GM19099 (cell line): Measurements from ENCODE around the gene ELAVL3.

Experiments used
- POLR2A ChIP-seq: IDR thresholded peaks from 3 replicates; pipeline ENCODE4 v1.6.1; 2011; ENCODE audit warnings: low read depth; ENCODE audit not compliant: insufficient read length; ENCODE audit errors: extremely low read depth

ELAVL3 gene

GRCh38 chr19:11496391-11497163 lies 15.7 kb upstream of the ELAVL3 start:
- no peak for TF ChIP-seq POLR2A

GRCh38 chr19:11495885-11496284 lies 15.0 kb upstream of the ELAVL3 start:
- no peak for TF ChIP-seq POLR2A

DNA sequence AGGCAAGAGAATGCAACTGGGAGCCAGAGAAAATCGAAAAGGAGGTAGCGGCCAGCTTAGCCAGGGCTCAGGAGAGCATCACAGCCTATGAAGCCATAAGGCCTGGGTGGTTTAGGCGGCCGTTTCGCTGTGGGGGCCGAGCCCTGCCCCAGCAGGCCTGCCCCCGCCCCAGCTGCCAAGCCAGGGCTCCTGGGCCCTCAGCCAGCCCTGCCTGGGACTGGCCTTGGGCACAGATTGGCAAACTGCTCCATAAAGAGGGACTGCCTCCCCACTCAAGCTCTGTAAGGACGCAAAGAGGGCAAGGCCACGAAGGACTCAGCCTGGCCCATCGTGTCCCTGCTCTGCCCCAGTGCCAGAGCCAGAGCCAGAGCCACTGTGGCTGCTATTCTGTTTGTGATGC lies 14.6 kb upstream of the ELAVL3 start:
- TF ChIP-seq POLR2A, result no peak

DNA sequence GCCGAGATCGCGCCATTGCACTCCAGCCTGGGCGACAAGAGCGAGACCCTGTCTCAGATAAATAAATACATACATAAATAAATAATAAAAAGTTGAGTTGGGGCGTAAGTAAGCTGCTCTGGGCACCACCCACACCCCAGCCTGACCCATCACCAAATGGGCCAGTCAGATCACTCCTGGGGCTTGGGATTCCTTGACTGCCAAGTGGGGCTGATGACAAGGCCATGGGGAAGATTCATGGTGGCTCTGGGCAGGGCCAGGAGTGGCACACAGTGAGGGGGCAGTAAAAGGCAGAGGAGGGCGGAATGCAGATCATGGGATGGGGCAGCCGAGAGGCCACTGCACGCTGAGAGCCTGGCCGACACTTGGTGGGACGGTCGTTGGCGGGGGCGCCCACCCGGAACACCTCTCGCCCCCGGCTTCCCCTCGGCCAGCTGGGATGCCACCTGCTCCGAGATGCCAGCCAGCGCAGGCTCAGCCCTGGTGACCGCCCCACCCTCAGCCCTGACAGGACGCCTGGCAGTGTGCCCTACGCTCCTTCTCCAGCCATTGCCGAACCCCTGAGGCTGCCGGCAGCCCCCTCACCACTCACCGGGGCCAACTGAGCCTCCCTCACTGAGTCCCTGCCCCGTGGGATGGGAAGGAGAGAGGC lies 13.9 kb upstream of the ELAVL3 start:
- TF ChIP-seq POLR2A, result no peak

GRCh38 chr19:11489378-11489777 lies 8.5 kb upstream of the ELAVL3 start:
- no peak for TF ChIP-seq POLR2A

GRCh38 chr19:11486661-11487503 lies 6.0 kb upstream of the ELAVL3 start:
- TF ChIP-seq POLR2A, result no peak

DNA sequence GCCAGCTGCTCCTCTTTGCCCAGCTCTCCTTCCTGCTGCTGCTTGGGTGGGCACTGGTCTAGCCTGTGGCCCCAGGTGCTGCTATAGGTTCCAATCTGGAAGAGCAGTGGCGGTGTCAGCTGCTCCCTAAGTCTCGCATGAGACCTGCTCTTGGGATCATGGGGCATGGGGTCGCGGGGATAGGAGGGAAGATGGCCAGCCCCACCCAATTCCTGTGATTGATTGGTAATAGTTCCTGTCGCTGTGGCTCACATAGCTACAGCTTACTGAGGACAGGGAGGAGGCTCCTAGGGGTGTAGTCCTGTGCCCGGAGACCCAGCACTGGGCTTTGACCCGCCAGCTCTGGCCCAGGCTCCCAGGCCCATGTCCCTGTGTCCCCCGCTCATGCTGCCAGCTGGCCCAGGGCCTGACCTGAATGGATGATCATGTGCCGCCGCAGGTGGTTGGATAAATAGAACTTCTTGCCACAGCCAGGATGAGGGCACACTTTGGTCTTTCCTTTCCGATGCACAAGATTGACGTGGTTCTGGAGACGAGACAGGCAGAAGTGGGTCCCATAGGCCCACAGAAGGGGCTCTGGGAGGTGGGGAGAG lies 4.5 kb upstream of the ELAVL3 start:
- TF ChIP-seq POLR2A, result no peak

DNA sequence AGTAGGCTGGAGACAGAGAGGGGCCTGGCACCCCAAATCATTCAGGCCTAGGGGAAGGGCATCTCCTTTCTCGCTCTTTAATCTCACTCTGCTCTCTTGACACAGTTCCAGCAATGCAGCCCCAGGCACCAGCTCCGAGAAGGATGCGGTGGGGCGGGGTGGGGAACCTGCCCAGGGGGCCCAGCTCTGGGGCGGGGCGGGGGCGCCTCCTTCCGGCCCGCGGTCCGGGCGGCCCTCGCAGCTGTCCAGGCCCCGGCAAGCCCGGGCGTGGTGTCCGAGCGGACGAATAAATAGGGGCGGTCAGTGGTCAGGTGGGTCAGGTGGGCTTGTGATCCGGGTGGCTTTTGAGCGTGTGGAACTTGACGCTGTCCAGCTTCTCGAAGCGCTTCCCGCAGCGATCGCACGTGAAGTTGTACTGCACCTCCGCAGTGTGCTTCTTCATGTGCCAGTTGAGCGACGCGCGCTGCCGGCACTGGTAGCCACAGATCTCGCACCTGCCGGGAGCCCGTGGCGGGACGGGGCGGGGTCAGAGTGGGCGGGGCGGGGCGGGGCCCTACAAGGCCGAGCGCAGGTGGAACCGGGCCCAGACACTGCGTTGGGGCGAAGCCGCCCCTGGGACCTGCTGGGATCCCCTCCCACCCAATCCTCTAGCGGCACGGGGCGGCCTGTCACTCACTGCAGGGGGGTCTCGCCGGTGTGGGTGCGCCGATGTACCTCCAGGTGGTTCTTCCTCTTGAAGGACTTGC lies 2.7 kb upstream of the ELAVL3 start:
- TF ChIP-seq POLR2A, result no peak

DNA sequence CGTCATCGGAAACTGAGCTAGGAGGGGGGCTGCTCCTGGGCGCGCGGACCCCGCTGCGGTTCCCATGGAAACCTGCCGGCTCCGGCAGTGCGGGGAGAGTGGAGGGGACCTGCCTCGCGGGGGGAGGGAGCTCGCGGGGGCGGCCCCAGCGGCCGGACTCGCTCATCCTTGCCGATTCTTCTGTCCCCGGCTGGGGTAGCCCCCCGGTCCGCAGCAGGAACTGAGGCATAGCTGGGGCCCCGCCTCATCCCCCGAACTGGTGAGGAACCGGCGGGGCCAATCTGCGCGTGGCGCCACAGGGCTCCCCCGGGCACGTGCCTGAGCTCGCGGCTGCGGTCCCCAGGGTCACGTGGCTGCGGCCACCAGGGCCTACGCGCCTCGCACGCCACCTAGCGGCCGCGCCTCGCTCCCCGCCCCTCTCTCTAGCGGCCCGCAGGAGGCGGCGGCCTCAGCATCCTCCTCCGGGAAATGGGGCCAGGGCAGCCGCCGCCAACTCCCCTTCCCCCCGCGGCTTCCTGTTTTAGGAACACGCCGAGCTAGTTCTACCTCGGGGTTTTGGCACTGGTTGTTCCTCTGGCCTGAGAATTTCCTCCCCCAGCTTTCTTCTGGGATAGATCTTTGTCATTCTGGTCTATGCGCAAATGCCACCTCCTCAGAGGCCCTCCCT lies 1.7 kb upstream of the ELAVL3 start:
- TF ChIP-seq POLR2A, result no peak

DNA sequence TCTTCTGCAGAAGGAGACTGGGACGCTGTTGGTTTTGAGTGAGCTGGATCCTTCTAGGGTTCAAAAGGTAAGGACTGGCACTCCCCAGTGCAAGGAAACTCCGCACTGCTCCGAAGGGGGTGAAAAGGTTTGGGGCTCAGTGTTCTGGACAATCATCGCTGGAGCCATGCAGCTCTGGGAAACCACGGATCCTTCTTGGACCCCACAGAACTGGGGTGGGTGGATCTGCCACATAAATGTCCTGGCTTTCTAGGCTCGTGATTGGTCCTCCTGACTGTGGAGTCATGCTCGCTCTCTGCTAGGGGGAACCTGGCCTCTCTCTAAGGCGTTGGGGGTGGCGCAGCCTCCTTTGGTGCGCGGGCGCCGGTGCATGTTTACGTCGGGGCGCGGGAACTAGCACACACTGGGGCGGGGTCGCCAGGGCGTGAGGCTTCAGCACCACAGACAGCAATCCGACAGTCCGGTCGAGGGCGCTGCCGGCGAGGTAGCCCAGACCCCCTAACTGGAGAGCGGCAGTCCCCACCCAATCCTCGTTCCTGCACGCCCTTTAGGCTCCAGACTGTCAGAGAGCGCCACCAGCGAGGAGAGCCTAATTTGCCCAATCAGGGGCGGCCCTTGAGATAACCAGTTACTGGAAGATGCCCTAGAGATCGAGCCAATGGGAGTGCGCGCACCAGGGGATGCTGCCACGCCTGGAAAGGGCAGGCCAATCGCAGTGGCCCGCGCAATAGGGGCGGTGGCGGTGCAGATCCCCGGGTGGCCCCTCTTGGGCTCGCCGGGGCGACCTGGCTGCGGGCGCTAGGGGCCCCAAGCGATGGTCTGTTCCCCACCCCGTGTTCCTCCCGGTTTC lies 913 bp upstream of the ELAVL3 start:
- TF ChIP-seq POLR2A, result no peak

- TF ChIP-seq POLR2A, result no peak
Observed at GRCh38 chr19:11479898-11480714, 740 bp downstream of the ELAVL3 start.
